ENCODE results near the gene THRB. TPM values are rescaled to one million over a fixed set of nuclear protein-coding genes. Genes with fewer than 3 reads are reported as not detected.
"Not testable (repeated sequence)": the region's sequence is repeated elsewhere in the genome, so short reads cannot be mapped to it uniquely, and the experiment has no call there.

The THRB gene
- total RNA-seq, 1 donor from 2014 or later: 0.56 TPM

- no peak overlapping the region for H3K27ac Mint-ChIP-seq (ENCODE audit: unreplicated experiment)
- H3K36me3 Mint-ChIP-seq (ENCODE audit: unreplicated experiment): no peaks in the 10 kb centered on the region
Measured at GRCh38 chr3:24420224-24420623, 74.4 kb downstream of the THRB start.

GRCh38 chr3:24419067-24419791 is 75.4 kb downstream of the THRB start:
- Mint-ChIP-seq H3K27me3 (ENCODE audit: unreplicated experiment) (no peaks in the 10 kb centered on the region), H3K4me1 (ENCODE audit: low read depth, unreplicated experiment) (no peaks in the 10 kb centered on the region), H3K36me3 (ENCODE audit: unreplicated experiment) (no peaks in the 10 kb centered on the region), H3K27ac (ENCODE audit: unreplicated experiment) (no peak overlapping the region), H3K4me3 (ENCODE audit: unreplicated experiment) (no peak overlapping the region), H3K9me3 (ENCODE audit: unreplicated experiment) (no peaks in the 10 kb centered on the region)
- DNase-seq: no peak
- TF ChIP-seq CTCF (IDR thresholded peaks at IDR 0.05; ENCODE audit: partially characterized antibody, unreplicated experiment): no peak

More at GRCh38 chr3:24420224-24420623, 74.4 kb downstream of the THRB start:
- H3K27me3 Mint-ChIP-seq (ENCODE audit: unreplicated experiment): no peaks in the 10 kb centered on the region
- no peaks in the 10 kb centered on the region for H3K4me1 Mint-ChIP-seq (ENCODE audit: low read depth, unreplicated experiment)
- H3K4me3 Mint-ChIP-seq (ENCODE audit: unreplicated experiment): no peak overlapping the region
- no peak for TF ChIP-seq CTCF (IDR thresholded peaks at IDR 0.05; ENCODE audit: partially characterized antibody, unreplicated experiment)
- no peaks in the 10 kb centered on the region for H3K9me3 Mint-ChIP-seq (ENCODE audit: unreplicated experiment)
- no peak for DNase-seq

- H3K27ac Mint-ChIP-seq (ENCODE audit: unreplicated experiment): no peak overlapping the region
- no peak overlapping the region for H3K4me3 Mint-ChIP-seq (ENCODE audit: unreplicated experiment)
- no peak for TF ChIP-seq CTCF (IDR thresholded peaks at IDR 0.05; ENCODE audit: partially characterized antibody, unreplicated experiment)
- H3K9me3 Mint-ChIP-seq (ENCODE audit: unreplicated experiment): no peaks in the 10 kb centered on the region
- H3K4me1 Mint-ChIP-seq (ENCODE audit: low read depth, unreplicated experiment): no peaks in the 10 kb centered on the region
- no peak for DNase-seq
- H3K36me3 Mint-ChIP-seq (ENCODE audit: unreplicated experiment): no peaks in the 10 kb centered on the region
- H3K27me3 Mint-ChIP-seq (ENCODE audit: unreplicated experiment): no peaks in the 10 kb centered on the region
Measured at GRCh38 chr3:24417730-24418129, 76.9 kb downstream of the THRB start.

- Mint-ChIP-seq H3K36me3 (ENCODE audit: unreplicated experiment) (no peaks in the 10 kb centered on the region), H3K9me3 (ENCODE audit: unreplicated experiment) (no peaks in the 10 kb centered on the region), H3K4me1 (ENCODE audit: low read depth, unreplicated experiment) (no peaks in the 10 kb centered on the region), H3K27ac (ENCODE audit: unreplicated experiment) (no peak overlapping the region), H3K27me3 (ENCODE audit: unreplicated experiment) (no peaks in the 10 kb centered on the region), H3K4me3 (ENCODE audit: unreplicated experiment) (no peak overlapping the region)
- DNase-seq: no peak
- TF ChIP-seq CTCF (IDR thresholded peaks at IDR 0.05; ENCODE audit: partially characterized antibody, unreplicated experiment): no peak
Measured at GRCh38 chr3:24416224-24416623, 78.4 kb downstream of the THRB start.

GRCh38 chr3:24415824-24416223 is 78.8 kb downstream of the THRB start:
- no peak for DNase-seq
- Mint-ChIP-seq H3K4me3 (ENCODE audit: unreplicated experiment) (no peak overlapping the region), H3K27ac (ENCODE audit: unreplicated experiment) (no peak overlapping the region), H3K36me3 (ENCODE audit: unreplicated experiment) (no peaks in the 10 kb centered on the region), H3K9me3 (ENCODE audit: unreplicated experiment) (no peaks in the 10 kb centered on the region), H3K27me3 (ENCODE audit: unreplicated experiment) (no peaks in the 10 kb centered on the region), H3K4me1 (ENCODE audit: low read depth, unreplicated experiment) (no peaks in the 10 kb centered on the region)
- TF ChIP-seq CTCF (IDR thresholded peaks at IDR 0.05; ENCODE audit: partially characterized antibody, unreplicated experiment): no peak

GRCh38 chr3:24413662-24414061 is 81.0 kb downstream of the THRB start:
- not testable (repeated sequence) for H3K27me3 Mint-ChIP-seq (ENCODE audit: unreplicated experiment); H3K27ac Mint-ChIP-seq (ENCODE audit: unreplicated experiment); H3K4me3 Mint-ChIP-seq (ENCODE audit: unreplicated experiment); H3K9me3 Mint-ChIP-seq (ENCODE audit: unreplicated experiment); H3K36me3 Mint-ChIP-seq (ENCODE audit: unreplicated experiment); H3K4me1 Mint-ChIP-seq (ENCODE audit: low read depth, unreplicated experiment); DNase-seq

All from glutamatergic neuron (in vitro differentiated cells).